ENCODE measurements around the gene ITGB2.

GRCh38 chr21:44850208-44850800 is 70.4 kb downstream of the ITGB2 start:
- TF ChIP-seq CTCF (IDR thresholded peaks at IDR 0.05), result no peak
- TF ChIP-seq POLR2A (IDR thresholded peaks at IDR 0.05), result no peak
